Thyroid gland (tissue), 4 donors: ENCODE results near the gene ZNF678.

Experiments
- POLR2A ChIP-seq, 2 donors: fragments of 450-650 bp; IDR thresholded peaks; one replicate each; pipeline ENCODE4 v1.6.1; 2017; ENCODE audit warnings: antibody characterized with exemption in 2 of 2, mild to moderate bottlenecking in 2 of 2, moderate library complexity in 1 of 2
- TF ChIP-seq, protein P1 (sequence below), 6 experiments: fragments of 200-600 bp in 3 of 6; fragments of 450-650 bp in 3 of 6; sonication (generic) in 3 of 6; IDR thresholded peaks; one replicate each; pipeline ENCODE4 v1.5.1; 2016 to 2019; ENCODE audit warnings: antibody characterized with exemption in 6 of 6, mild to moderate bottlenecking in 2 of 6, inconsistent platforms in 1 of 6, moderate library complexity in 1 of 6

DNA sequence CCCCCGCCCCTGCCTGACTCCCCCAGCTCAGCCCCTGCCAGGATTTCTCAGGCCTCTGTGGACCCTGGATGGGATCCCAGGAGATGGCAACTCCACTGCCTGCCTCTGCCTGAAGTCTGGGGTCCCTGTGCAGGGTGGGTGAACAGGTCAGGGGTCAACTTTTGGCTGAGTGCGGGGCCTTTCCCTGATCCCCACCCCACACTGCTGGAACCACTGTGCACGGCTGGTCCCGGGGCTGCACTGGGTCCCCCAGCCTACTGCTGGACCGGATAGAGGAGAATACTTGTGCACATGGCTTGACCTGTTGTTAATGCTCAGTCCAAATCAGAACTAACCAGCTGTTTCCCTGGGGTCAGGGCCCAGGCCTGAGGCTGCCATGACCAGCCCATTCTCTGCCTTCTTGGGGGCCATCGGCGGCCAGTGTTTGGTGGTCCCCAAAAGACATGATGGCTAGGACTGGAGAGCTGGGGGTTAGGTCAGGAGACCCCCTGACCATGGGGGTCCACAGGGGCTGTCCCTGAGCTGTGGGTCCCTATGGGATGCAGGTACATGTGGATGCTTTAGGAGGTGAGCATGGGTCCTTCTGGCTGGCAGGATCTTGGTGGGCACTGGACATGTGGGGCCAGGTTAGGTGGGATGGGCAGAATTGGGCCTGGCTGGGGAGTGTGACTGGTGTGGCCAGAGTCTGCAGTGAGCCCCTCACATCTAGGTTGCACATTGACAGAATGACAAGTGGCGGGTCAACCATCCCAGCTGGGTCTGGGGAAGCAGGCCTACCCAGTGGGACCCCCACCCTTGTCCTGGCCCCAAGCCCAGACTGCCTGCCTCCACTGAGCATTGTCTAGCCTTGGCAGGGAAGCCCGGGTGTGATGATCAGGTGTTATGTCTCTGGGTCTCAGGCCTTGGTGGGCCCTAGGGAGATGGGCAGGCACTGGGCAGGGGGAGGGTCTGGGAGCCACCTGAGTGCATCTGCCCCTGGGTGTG lies 19.0 kb upstream of the ZNF678 start:
- TF ChIP-seq, protein P1, sequence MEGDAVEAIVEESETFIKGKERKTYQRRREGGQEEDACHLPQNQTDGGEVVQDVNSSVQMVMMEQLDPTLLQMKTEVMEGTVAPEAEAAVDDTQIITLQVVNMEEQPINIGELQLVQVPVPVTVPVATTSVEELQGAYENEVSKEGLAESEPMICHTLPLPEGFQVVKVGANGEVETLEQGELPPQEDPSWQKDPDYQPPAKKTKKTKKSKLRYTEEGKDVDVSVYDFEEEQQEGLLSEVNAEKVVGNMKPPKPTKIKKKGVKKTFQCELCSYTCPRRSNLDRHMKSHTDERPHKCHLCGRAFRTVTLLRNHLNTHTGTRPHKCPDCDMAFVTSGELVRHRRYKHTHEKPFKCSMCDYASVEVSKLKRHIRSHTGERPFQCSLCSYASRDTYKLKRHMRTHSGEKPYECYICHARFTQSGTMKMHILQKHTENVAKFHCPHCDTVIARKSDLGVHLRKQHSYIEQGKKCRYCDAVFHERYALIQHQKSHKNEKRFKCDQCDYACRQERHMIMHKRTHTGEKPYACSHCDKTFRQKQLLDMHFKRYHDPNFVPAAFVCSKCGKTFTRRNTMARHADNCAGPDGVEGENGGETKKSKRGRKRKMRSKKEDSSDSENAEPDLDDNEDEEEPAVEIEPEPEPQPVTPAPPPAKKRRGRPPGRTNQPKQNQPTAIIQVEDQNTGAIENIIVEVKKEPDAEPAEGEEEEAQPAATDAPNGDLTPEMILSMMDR (IDR thresholded peaks at IDR 0.05) = no peak
- no peak for TF ChIP-seq POLR2A (IDR thresholded peaks at IDR 0.05)
